Erythroblast (primary cell): ENCODE data around the gene CDK15.

Experiments used
- GATA1 ChIP-seq: IDR thresholded peaks from 2 replicates; pipeline ENCODE4 v1.6.1; 2011; ENCODE audit warnings: low read depth, mild to moderate bottlenecking, control low read depth, low read length, moderate library complexity
- POLR2A ChIP-seq: IDR thresholded peaks from 2 replicates; pipeline ENCODE4 v1.6.1; 2011; ENCODE audit warnings: mild to moderate bottlenecking, low read length

- TF ChIP-seq POLR2A (no peak), GATA1 (no peak)
These were observed 7.8 kb downstream of the CDK15 start for GRCh38 chr2:201813996-201814760.
